ENCODE results near the gene RPAP2.
"Not testable (repeated sequence)": the region's sequence is repeated elsewhere in the genome, so short reads cannot be mapped to it uniquely, and the experiment has no call there.

- TF ChIP-seq CTCF (IDR thresholded peaks at IDR 0.05); MYC (IDR thresholded peaks at IDR 0.05; ENCODE audit: borderline replicate concordance, low read length); EP300 (IDR thresholded peaks at IDR 0.05); POLR2A (IDR thresholded peaks at IDR 0.05; ENCODE audit: low read length): not testable (repeated sequence)
- TF ChIP-seq, protein P1, sequence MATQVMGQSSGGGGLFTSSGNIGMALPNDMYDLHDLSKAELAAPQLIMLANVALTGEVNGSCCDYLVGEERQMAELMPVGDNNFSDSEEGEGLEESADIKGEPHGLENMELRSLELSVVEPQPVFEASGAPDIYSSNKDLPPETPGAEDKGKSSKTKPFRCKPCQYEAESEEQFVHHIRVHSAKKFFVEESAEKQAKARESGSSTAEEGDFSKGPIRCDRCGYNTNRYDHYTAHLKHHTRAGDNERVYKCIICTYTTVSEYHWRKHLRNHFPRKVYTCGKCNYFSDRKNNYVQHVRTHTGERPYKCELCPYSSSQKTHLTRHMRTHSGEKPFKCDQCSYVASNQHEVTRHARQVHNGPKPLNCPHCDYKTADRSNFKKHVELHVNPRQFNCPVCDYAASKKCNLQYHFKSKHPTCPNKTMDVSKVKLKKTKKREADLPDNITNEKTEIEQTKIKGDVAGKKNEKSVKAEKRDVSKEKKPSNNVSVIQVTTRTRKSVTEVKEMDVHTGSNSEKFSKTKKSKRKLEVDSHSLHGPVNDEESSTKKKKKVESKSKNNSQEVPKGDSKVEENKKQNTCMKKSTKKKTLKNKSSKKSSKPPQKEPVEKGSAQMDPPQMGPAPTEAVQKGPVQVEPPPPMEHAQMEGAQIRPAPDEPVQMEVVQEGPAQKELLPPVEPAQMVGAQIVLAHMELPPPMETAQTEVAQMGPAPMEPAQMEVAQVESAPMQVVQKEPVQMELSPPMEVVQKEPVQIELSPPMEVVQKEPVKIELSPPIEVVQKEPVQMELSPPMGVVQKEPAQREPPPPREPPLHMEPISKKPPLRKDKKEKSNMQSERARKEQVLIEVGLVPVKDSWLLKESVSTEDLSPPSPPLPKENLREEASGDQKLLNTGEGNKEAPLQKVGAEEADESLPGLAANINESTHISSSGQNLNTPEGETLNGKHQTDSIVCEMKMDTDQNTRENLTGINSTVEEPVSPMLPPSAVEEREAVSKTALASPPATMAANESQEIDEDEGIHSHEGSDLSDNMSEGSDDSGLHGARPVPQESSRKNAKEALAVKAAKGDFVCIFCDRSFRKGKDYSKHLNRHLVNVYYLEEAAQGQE (IDR thresholded peaks at IDR 0.05), result not testable (repeated sequence)
These were observed 19.1 kb upstream of the RPAP2 start for GRCh38 chr1:92279781-92280180.
